ENCODE data around the gene SERINC3. TPM values are rescaled to one million over a fixed set of nuclear protein-coding genes. Genes with fewer than 3 reads are reported as not detected.

SERINC3 gene
- polyA plus RNA-seq, 1 experiment = 333 TPM

DNA sequence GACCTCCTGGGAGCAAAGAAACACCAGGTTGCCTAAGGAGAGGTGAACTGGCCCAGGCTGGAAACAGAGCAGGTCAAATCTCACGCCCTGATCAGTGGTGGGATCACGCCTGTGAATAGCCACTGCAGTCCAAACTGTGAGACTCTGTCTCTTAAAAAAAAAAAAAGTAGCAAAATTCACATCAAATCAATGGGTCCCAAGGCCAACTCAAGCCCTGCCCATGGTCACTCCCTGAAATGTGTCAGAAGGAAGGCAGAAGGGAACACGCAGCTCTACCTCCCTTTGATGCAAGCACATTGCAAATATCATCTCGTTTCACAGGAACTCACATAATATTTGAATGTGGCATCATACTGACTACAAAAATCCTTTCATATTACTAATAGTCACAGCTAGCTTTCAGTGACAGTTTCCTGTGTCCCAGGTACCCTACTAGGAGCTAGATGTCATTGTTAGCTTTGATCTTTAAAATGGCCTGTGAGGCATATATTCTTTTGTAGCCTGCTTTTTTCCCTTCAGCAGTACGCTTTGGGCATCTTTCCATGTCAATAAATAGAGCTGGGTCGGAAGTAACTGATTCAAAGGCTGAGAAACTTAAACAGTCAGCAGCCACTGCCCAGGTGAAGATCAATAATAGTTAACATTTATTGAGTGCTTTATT is 60.6 kb downstream of the SERINC3 start:
- TF ChIP-seq, protein P1, sequence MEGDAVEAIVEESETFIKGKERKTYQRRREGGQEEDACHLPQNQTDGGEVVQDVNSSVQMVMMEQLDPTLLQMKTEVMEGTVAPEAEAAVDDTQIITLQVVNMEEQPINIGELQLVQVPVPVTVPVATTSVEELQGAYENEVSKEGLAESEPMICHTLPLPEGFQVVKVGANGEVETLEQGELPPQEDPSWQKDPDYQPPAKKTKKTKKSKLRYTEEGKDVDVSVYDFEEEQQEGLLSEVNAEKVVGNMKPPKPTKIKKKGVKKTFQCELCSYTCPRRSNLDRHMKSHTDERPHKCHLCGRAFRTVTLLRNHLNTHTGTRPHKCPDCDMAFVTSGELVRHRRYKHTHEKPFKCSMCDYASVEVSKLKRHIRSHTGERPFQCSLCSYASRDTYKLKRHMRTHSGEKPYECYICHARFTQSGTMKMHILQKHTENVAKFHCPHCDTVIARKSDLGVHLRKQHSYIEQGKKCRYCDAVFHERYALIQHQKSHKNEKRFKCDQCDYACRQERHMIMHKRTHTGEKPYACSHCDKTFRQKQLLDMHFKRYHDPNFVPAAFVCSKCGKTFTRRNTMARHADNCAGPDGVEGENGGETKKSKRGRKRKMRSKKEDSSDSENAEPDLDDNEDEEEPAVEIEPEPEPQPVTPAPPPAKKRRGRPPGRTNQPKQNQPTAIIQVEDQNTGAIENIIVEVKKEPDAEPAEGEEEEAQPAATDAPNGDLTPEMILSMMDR (IDR thresholded peaks at IDR 0.05; ENCODE audit: insufficient read depth, low read depth, low read length) = no peak
- no peak overlapping the region for H3K4me3 ChIP-seq (ENCODE audit: low read depth, low read length)
- H3K27me3 ChIP-seq (ENCODE audit: control insufficient read depth, insufficient read depth, low read length) = peaks cover 3% of the 10 kb centered on the region
- no peak for DNase-seq (ENCODE audit: low read depth)
- no peaks in the 10 kb centered on the region for H3K36me3 ChIP-seq (ENCODE audit: control insufficient read depth, insufficient read depth, low read length)
- POLR2A ChIA-PET = no interaction called here
- CTCF ChIA-PET = interaction anchor here (0.6 to 4.8 kb wide), 16 partner anchors 8 to 266 kb away, joined by 3 to 30 read pairs (median 5); no protein-coding TSS in a partner anchor

DNA sequence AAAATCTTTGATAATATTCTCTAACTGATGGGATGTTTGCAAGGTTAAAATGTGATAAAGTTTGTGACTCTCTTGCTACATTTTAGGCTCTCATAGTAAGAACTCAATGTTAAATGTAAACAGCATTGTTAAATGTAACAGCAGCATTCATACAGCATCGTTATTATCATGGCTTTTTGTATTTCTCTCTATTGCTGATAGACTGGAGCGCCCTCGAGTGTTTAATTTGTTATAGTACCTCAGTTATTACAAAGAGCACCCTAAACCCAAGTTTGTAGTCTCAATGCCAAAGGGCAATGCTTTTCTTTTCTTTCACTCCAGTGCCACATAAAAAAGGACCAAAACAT is 61.1 kb downstream of the SERINC3 start:
- Histone ChIP-seq H3K36me3 (ENCODE audit: control insufficient read depth, insufficient read depth, low read length) (no peaks in the 10 kb centered on the region), H3K27me3 (ENCODE audit: control insufficient read depth, insufficient read depth, low read length) (peaks cover under 1% of the 10 kb centered on the region), H3K4me3 (ENCODE audit: low read depth, low read length) (no peak overlapping the region)
- no peak for DNase-seq (ENCODE audit: low read depth)
- ChIA-PET POLR2A (no interaction called here), CTCF (interaction anchor here (1.0 to 4.8 kb wide), 9 partner anchors 9 to 244 kb away, joined by 3 to 30 read pairs (median 12); no protein-coding TSS in a partner anchor)
- TF ChIP-seq, protein P1 (IDR thresholded peaks at IDR 0.05; ENCODE audit: insufficient read depth, low read depth, low read length) = peak; percentile 42

DNA sequence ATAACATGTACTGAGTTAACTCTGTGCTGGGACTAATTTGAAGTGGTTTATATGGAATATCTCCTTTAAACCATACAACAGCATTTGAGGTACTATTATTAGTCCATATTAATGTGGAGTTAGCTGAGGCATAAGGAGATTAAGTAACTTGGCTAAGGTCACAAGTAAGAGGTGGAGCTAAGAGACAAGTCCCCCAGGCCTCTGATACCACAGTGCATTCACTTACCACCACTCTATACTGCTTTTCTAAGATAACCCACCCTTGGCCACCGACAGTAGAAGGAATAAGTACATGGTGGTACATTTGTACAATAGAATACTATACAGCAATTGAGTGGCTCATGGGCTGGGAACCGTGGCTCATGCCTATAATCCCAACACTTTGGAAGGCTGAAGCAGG is 62.6 kb downstream of the SERINC3 start:
- DNase-seq (ENCODE audit: low read depth) = no peak
- TF ChIP-seq, protein P1 (IDR thresholded peaks at IDR 0.05; ENCODE audit: insufficient read depth, low read depth, low read length) = no peak
- ChIA-PET CTCF (interaction anchor here (1.0 to 2.4 kb wide), 6 partner anchors 9 to 74 kb away, joined by 3 to 14 read pairs (median 8); no protein-coding TSS in a partner anchor), POLR2A (no interaction called here)
- Histone ChIP-seq H3K4me3 (ENCODE audit: low read depth, low read length) (no peak overlapping the region), H3K27me3 (ENCODE audit: control insufficient read depth, insufficient read depth, low read length) (no peaks in the 10 kb centered on the region), H3K36me3 (ENCODE audit: control insufficient read depth, insufficient read depth, low read length) (no peaks in the 10 kb centered on the region)

DNA sequence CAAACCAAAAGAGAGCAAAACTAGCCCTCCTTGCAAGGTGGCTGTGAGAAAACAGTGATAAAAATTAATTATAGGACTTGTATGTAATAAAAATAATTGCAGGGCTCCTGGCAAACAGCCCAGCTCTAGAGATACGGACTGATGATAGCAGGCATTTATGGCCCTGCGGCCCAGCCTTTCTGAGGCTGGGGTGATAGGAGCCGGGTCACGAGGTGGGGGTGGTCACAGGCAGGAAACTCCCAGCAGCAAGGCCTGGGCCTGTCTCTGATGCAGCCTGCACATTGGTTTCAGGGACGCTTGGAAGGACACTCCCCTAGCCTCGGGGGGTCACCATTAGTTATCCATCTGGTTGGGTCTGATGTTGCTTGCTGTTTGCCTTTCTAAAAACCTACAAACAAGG is 64.9 kb downstream of the SERINC3 start:
- no peak for DNase-seq (ENCODE audit: low read depth)
- POLR2A ChIA-PET = no interaction called here
- no peak overlapping the region for H3K4me3 ChIP-seq (ENCODE audit: low read depth, low read length)
- CTCF ChIA-PET = interaction anchor here (1.2 to 3.2 kb wide), 2 partner anchors 68 to 73 kb away, joined by 3 to 16 read pairs; no protein-coding TSS in a partner anchor
- TF ChIP-seq, protein P1 (IDR thresholded peaks at IDR 0.05; ENCODE audit: insufficient read depth, low read depth, low read length) = no peak
- H3K27me3 ChIP-seq (ENCODE audit: control insufficient read depth, insufficient read depth, low read length) = 0 out of 2 replicates have a peak, but pooled peaks cover 2% of the 10 kb centered on the region
- H3K36me3 ChIP-seq (ENCODE audit: control insufficient read depth, insufficient read depth, low read length) = no peaks in the 10 kb centered on the region

DNA sequence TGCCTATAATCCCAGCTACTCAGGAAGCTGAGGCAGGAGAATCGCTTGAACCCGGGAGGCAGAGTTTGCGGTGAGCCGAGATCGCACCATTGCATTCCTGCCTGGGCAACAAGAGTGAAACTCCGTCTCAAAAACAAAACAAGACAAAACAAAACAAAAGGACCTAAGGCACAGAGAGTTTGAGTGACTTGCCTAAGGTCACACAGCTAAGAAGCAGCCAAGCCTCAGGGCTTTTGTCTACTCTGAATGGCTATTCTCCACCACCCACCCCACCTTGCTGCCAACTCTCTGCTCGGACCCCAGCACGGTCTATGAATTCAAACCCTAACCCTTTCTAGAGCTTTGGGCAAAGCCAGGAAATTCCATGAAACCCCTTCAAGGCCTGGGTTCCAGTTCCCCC is 65.3 kb downstream of the SERINC3 start:
- Histone ChIP-seq H3K36me3 (ENCODE audit: control insufficient read depth, insufficient read depth, low read length) (no peaks in the 10 kb centered on the region), H3K27me3 (ENCODE audit: control insufficient read depth, insufficient read depth, low read length) (0 out of 2 replicates have a peak, but pooled peaks cover 2% of the 10 kb centered on the region), H3K4me3 (ENCODE audit: low read depth, low read length) (no peak overlapping the region)
- ChIA-PET CTCF (interaction anchor here (3.2 kb wide), 1 partner anchor 72 kb away, joined by 16 read pairs; no protein-coding TSS in a partner anchor), POLR2A (no interaction called here)
- TF ChIP-seq, protein P1 (IDR thresholded peaks at IDR 0.05; ENCODE audit: insufficient read depth, low read depth, low read length) = no peak
- DNase-seq (ENCODE audit: low read depth) = no peak
